ENCODE data around the gene RERE.
A peak's percentile ranks its signal among the peaks of the same experiment; 100 is the strongest.

Gene RERE

DNA sequence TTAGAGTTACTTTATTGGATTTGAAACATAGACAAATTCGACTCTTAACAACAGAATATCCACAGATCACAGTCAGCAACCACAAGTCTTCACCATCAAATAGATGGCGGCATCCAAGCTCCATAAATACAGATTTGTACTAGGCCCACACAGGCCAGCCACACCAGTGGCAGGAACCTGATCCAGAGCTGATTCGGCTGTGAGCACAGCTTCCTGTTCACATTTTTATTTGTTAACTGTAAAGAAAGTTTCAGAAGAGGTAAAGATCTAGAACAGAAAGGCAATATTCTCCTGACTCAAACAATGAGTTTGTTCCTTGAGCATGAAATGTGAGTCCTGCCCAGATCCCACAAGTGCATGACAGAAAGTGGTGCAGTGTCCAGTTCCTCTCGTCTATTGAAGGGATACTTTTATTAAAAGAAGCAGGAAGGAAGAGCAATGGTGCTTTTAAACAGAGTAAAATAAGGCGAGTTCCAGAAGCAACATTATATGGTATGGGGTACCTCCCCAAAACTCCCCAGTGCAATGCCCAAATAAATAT lies 293.7 kb downstream of the RERE start:
- Histone ChIP-seq H3K9me3 (ENCODE audit: control insufficient read depth, low read length) (no peaks in the 10 kb centered on the region), H3K4me1 (ENCODE audit: control insufficient read depth, insufficient read depth, low read length, poor library complexity, severe bottlenecking) (peaks cover 33% of the 10 kb centered on the region), H3K27ac (ENCODE audit: insufficient read depth, low read length, poor library complexity, severe bottlenecking) (peak overlapping the region; percentile 87), H3K27me3 (replicated peaks; ENCODE audit: control insufficient read depth, insufficient read depth, low read length, poor library complexity, severe bottlenecking) (no peaks in the 10 kb centered on the region), H3K4me3 (ENCODE audit: insufficient read depth, low read depth, low read length, poor library complexity, severe bottlenecking) (peak overlapping the region; percentile 2), H3K36me3 (ENCODE audit: control insufficient read depth, insufficient read depth, low read length) (no peaks in the 10 kb centered on the region)
- DNase-seq = no peak

DNA sequence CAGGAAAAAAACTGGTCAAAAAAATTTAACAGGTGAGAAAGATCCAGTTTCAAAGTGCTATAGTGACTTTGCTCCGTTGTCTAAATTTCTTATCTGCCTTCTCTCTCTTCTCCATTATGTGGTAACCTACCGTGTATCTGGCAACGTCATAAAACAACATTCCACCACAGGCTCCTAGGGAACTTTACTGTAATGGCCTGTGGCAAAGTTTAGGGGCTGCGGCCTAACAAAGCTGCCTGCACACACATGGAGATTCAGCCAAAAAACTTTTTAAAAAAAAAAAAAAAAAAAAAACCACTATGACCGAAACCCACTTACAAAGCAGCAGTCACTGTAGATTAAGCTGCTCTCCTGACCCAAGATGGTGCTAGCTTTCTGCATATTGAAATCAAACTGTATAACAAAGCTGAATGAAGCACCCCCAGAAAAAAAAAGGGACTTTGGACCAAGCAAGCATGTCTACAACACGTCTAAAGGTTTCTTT lies 296.9 kb downstream of the RERE start:
- Histone ChIP-seq H3K27ac (ENCODE audit: insufficient read depth, low read length, poor library complexity, severe bottlenecking) (no peak overlapping the region), H3K4me1 (ENCODE audit: control insufficient read depth, insufficient read depth, low read length, poor library complexity, severe bottlenecking) (peaks cover 26% of the 10 kb centered on the region), H3K36me3 (ENCODE audit: control insufficient read depth, insufficient read depth, low read length) (no peaks in the 10 kb centered on the region), H3K27me3 (replicated peaks; ENCODE audit: control insufficient read depth, insufficient read depth, low read length, poor library complexity, severe bottlenecking) (no peaks in the 10 kb centered on the region), H3K4me3 (ENCODE audit: insufficient read depth, low read depth, low read length, poor library complexity, severe bottlenecking) (no peak overlapping the region), H3K9me3 (ENCODE audit: control insufficient read depth, low read length) (no peaks in the 10 kb centered on the region)
- DNase-seq = no peak

- DNase-seq = no peak
- Histone ChIP-seq H3K27me3 (replicated peaks; ENCODE audit: control insufficient read depth, insufficient read depth, low read length, poor library complexity, severe bottlenecking) (no peaks in the 10 kb centered on the region), H3K36me3 (ENCODE audit: control insufficient read depth, insufficient read depth, low read length) (no peaks in the 10 kb centered on the region), H3K4me3 (ENCODE audit: insufficient read depth, low read depth, low read length, poor library complexity, severe bottlenecking) (no peak overlapping the region), H3K4me1 (ENCODE audit: control insufficient read depth, insufficient read depth, low read length, poor library complexity, severe bottlenecking) (peaks cover 14% of the 10 kb centered on the region), H3K9me3 (ENCODE audit: control insufficient read depth, low read length) (no peaks in the 10 kb centered on the region), H3K27ac (ENCODE audit: insufficient read depth, low read length, poor library complexity, severe bottlenecking) (no peak overlapping the region)
Observed at GRCh38 chr1:8519167-8519566, 298.3 kb downstream of the RERE start.

- H3K36me3 ChIP-seq (ENCODE audit: control insufficient read depth, insufficient read depth, low read length) = no peaks in the 10 kb centered on the region
- H3K27ac ChIP-seq (ENCODE audit: insufficient read depth, low read length, poor library complexity, severe bottlenecking) = no peak overlapping the region
- H3K4me1 ChIP-seq (ENCODE audit: control insufficient read depth, insufficient read depth, low read length, poor library complexity, severe bottlenecking) = peaks cover 7% of the 10 kb centered on the region
- no peak overlapping the region for H3K4me3 ChIP-seq (ENCODE audit: insufficient read depth, low read depth, low read length, poor library complexity, severe bottlenecking)
- no peaks in the 10 kb centered on the region for H3K9me3 ChIP-seq (ENCODE audit: control insufficient read depth, low read length)
- H3K27me3 ChIP-seq (replicated peaks; ENCODE audit: control insufficient read depth, insufficient read depth, low read length, poor library complexity, severe bottlenecking) = no peaks in the 10 kb centered on the region
- DNase-seq = no peak
Observed at GRCh38 chr1:8518490-8518801, 299.0 kb downstream of the RERE start.

DNA sequence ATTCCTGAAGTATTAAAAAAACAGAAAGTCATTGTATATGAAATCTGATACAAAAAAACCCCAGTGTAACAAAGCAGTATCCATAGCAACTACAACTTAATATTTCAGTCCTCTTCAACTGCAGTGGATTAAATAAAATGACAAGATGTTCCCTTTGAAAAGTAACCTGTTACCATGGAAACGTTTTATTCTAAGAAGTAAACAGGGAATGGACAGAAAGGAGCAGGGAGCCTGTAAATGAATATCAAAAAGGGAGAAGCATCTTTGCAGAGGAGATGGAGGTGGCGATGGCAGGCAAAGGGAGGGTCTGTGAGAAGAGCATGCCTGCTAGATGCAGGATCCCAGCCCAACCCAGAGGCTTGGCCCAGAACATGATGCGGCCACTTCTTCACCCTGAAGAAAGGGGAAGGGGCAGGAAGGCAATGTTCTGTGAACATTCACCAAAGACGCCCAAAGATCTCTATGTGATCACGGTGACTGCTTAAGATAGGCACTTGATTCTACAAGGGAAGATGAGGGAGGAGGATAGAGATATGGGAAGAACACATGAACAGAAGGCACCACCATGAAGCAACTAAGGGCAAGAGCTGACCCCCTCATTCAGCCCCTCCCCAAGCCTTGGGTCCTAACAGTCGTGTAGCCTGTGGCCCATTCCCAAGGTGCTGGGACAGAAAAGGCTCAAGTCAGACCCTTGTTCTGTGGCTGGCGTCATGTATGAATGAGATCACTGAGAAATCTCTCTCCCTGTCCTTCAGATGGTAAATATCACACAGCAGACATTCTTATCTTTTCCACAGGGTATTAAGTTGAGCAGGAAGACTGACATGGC lies 299.6 kb downstream of the RERE start:
- Histone ChIP-seq H3K4me3 (ENCODE audit: insufficient read depth, low read depth, low read length, poor library complexity, severe bottlenecking) (no peak overlapping the region), H3K4me1 (ENCODE audit: control insufficient read depth, insufficient read depth, low read length, poor library complexity, severe bottlenecking) (peaks cover 1% of the 10 kb centered on the region), H3K27me3 (replicated peaks; ENCODE audit: control insufficient read depth, insufficient read depth, low read length, poor library complexity, severe bottlenecking) (no peaks in the 10 kb centered on the region), H3K27ac (ENCODE audit: insufficient read depth, low read length, poor library complexity, severe bottlenecking) (no peak overlapping the region), H3K36me3 (ENCODE audit: control insufficient read depth, insufficient read depth, low read length) (no peaks in the 10 kb centered on the region), H3K9me3 (ENCODE audit: control insufficient read depth, low read length) (no peaks in the 10 kb centered on the region)
- DNase-seq = no peak

DNA sequence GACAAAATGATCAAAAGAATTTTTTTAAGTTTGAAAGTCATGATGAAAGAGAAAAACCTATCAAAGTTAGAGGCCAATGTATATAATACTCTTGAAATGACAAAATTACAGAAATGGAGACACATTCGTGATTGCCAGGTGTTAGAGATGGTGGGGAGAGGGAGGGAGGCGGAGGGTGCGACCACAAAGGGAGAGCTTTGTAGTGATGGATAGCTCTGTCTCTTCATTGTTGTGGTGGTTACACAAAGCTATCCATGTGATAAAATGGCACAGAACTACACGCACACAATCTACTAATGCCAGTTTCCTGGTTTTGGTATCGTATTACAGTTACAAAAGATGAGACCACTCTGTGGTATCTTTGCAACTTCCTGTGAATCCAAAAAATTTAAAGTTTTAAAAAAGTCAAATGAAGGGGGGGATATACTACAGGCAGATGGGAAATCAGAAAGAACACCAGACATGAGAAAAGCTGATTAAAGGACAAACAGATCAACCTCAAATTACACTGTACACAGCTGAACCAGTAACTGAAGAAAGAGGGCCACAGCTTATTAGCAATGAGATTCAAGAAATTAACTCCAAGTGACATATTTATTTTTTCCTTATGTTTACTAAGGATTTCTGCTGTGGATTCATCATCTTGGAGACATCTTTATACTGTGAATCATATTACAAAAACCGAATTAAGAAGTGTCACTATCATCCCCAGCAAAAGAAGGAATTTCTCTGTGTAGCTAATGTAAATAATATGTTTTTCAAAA lies 300.5 kb downstream of the RERE start:
- H3K4me3 ChIP-seq (ENCODE audit: insufficient read depth, low read depth, low read length, poor library complexity, severe bottlenecking) = no peak overlapping the region
- no peaks in the 10 kb centered on the region for H3K9me3 ChIP-seq (ENCODE audit: control insufficient read depth, low read length)
- H3K27ac ChIP-seq (ENCODE audit: insufficient read depth, low read length, poor library complexity, severe bottlenecking) = no peak overlapping the region
- no peak for DNase-seq
- no peaks in the 10 kb centered on the region for H3K36me3 ChIP-seq (ENCODE audit: control insufficient read depth, insufficient read depth, low read length)
- no peaks in the 10 kb centered on the region for H3K4me1 ChIP-seq (ENCODE audit: control insufficient read depth, insufficient read depth, low read length, poor library complexity, severe bottlenecking)
- no peaks in the 10 kb centered on the region for H3K27me3 ChIP-seq (replicated peaks; ENCODE audit: control insufficient read depth, insufficient read depth, low read length, poor library complexity, severe bottlenecking)

GRCh38 chr1:8516278-8516777 lies 301.1 kb downstream of the RERE start:
- DNase-seq = no peak
- Histone ChIP-seq H3K27ac (ENCODE audit: insufficient read depth, low read length, poor library complexity, severe bottlenecking) (no peak overlapping the region), H3K9me3 (ENCODE audit: control insufficient read depth, low read length) (no peaks in the 10 kb centered on the region), H3K4me3 (ENCODE audit: insufficient read depth, low read depth, low read length, poor library complexity, severe bottlenecking) (no peak overlapping the region), H3K36me3 (ENCODE audit: control insufficient read depth, insufficient read depth, low read length) (no peaks in the 10 kb centered on the region), H3K27me3 (replicated peaks; ENCODE audit: control insufficient read depth, insufficient read depth, low read length, poor library complexity, severe bottlenecking) (no peaks in the 10 kb centered on the region), H3K4me1 (ENCODE audit: control insufficient read depth, insufficient read depth, low read length, poor library complexity, severe bottlenecking) (no peaks in the 10 kb centered on the region)

- H3K36me3 ChIP-seq (ENCODE audit: control insufficient read depth, insufficient read depth, low read length) = no peaks in the 10 kb centered on the region
- no peaks in the 10 kb centered on the region for H3K27me3 ChIP-seq (replicated peaks; ENCODE audit: control insufficient read depth, insufficient read depth, low read length, poor library complexity, severe bottlenecking)
- no peak overlapping the region for H3K4me3 ChIP-seq (ENCODE audit: insufficient read depth, low read depth, low read length, poor library complexity, severe bottlenecking)
- no peaks in the 10 kb centered on the region for H3K9me3 ChIP-seq (ENCODE audit: control insufficient read depth, low read length)
- H3K27ac ChIP-seq (ENCODE audit: insufficient read depth, low read length, poor library complexity, severe bottlenecking) = no peak overlapping the region
- H3K4me1 ChIP-seq (ENCODE audit: control insufficient read depth, insufficient read depth, low read length, poor library complexity, severe bottlenecking) = peaks cover 11% of the 10 kb centered on the region
- no peak for DNase-seq
Observed at GRCh38 chr1:8512504-8512903, 304.9 kb downstream of the RERE start.

DNA sequence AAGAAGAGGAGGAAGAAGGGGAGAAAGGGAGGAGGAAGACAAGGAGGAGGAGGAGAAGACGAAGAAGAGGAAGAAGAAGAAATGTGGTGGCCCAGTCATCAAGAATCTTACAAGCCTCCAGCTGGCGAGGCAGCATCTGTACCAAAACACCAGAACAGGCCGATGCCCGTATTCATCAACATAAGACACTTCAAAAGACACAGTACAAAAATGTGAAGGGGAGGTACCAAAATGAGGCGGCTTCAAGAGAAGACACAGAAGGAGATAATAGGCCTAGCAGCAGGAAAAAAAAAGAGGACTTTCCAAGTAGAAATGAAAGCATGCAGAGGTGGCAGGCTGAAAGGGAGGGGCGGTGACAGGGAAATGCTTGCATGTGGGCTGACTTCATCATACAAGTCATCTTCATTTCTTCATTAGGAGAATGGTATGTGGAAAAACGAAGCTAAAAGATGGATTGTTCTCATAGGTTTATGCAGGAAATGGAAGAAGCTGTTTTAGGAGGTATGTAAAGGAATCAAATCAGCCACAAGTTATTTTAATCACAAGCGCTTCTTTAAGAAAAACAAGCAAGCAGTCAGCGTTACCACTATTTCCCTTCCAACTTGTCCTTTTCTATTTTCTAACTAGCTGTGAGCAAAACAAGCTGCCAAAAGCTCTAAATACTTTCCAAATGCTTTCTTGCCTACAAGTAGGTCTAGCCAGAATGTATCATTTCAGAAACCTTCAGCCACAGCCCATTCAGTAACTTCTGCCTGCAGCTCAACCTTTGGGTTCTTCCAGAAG lies 307.2 kb downstream of the RERE start:
- Histone ChIP-seq H3K27me3 (replicated peaks; ENCODE audit: control insufficient read depth, insufficient read depth, low read length, poor library complexity, severe bottlenecking) (no peaks in the 10 kb centered on the region), H3K4me1 (ENCODE audit: control insufficient read depth, insufficient read depth, low read length, poor library complexity, severe bottlenecking) (peaks cover 11% of the 10 kb centered on the region), H3K36me3 (ENCODE audit: control insufficient read depth, insufficient read depth, low read length) (peaks cover 6% of the 10 kb centered on the region), H3K4me3 (ENCODE audit: insufficient read depth, low read depth, low read length, poor library complexity, severe bottlenecking) (peak overlapping the region; percentile 5), H3K27ac (ENCODE audit: insufficient read depth, low read length, poor library complexity, severe bottlenecking) (peak overlapping the region; percentile 47), H3K9me3 (ENCODE audit: control insufficient read depth, low read length) (no peaks in the 10 kb centered on the region)
- DNase-seq = no peak

All from effector memory CD4-positive, alpha-beta T cell (primary cell).